Calu3 (cell line): ENCODE results near the gene PAQR9. TPM values are rescaled to one million over a fixed set of nuclear protein-coding genes. Genes with fewer than 3 reads are reported as not detected.

ENCODE experiments used
- Bru-seq: library from RNA; stranded (reverse); fragments of 400-500 nt; gene quantifications from one replicate; lab custom pipeline; 2021; lab: Mats Ljungman, UMichigan
- BruChase-seq, 2 experiments: library from RNA; stranded (reverse); fragments of 400-500 nt; gene quantifications; one replicate each; lab custom pipeline; 2021; lab: Mats Ljungman, UMichigan
- BruUV-seq: library from RNA; stranded (reverse); fragments of 400-500 nt; replicated peaks from 2 replicates; lab custom pipeline; 2021; lab: Mats Ljungman, UMichigan
- CTCF ChIA-PET: fragments of 300-600 bp; sonication (Branson Sonifier 250); formaldehyde crosslinking; loops from one replicate; lab custom pipeline; 2022; ENCODE audit warnings: antibody characterized with exemption; lab: Charles Lee
- DNase-seq: peaks from one replicate; pipeline ENCODE4 v3.0.0; 2022
- H3K27ac Mint-ChIP-seq: one replicate; pipeline ENCODE4 v1.8.0; 2022; ENCODE audit warnings: mixed read lengths; ENCODE audit not compliant: unreplicated experiment
- H3K27me3 Mint-ChIP-seq: one replicate; pipeline ENCODE4 v1.8.0; 2022; ENCODE audit warnings: mixed read lengths; ENCODE audit not compliant: unreplicated experiment
- H3K36me3 Mint-ChIP-seq: one replicate; pipeline ENCODE4 v1.8.0; 2022; ENCODE audit warnings: mild to moderate bottlenecking, moderate library complexity, mixed read lengths; ENCODE audit not compliant: insufficient read depth, unreplicated experiment
- H3K4me1 Mint-ChIP-seq: one replicate; pipeline ENCODE4 v1.8.0; 2022; ENCODE audit warnings: mild to moderate bottlenecking, low read depth, mixed read lengths; ENCODE audit not compliant: unreplicated experiment
- H3K4me3 Mint-ChIP-seq: one replicate; pipeline ENCODE4 v1.8.0; 2022; ENCODE audit warnings: mild to moderate bottlenecking, low read depth, moderate library complexity, mixed read lengths; ENCODE audit not compliant: unreplicated experiment
- H3K9me3 Mint-ChIP-seq: one replicate; pipeline ENCODE4 v1.8.0; 2022; ENCODE audit warnings: low read depth, mixed read lengths; ENCODE audit not compliant: unreplicated experiment
- CTCF ChIP-seq: fragments of 200-600 bp; IDR thresholded peaks from one replicate; pipeline ENCODE4 v1.8.0; 2022; ENCODE audit warnings: antibody characterized with exemption; ENCODE audit not compliant: unreplicated experiment
- intact Hi-C: fragments of 100-400 bp; cut with micrococcal nuclease; formaldehyde crosslinking; loops from one replicate; pipeline ENCODE4 v1.10.0; 2022; ENCODE audit not compliant: unreplicated experiment
- long read RNA-seq: library from polyadenylated mRNA; stranded (forward); transcript quantifications from one replicate; pipeline ENCODE4 v2.0.0, GENCODE V29; 2022
- total RNA-seq: library from RNA; stranded (reverse); gene quantifications from 2 replicates; pipeline ENCODE4 v1.2.3, GENCODE V29; 2022

Gene PAQR9, protein sequence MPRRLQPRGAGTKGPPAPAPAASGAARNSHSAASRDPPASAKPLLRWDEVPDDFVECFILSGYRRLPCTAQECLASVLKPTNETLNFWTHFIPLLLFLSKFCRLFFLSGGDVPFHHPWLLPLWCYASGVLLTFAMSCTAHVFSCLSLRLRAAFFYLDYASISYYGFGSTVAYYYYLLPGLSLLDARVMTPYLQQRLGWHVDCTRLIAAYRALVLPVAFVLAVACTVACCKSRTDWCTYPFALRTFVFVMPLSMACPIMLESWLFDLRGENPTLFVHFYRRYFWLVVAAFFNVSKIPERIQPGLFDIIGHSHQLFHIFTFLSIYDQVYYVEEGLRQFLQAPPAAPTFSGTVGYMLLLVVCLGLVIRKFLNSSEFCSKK
- total RNA-seq (1.3 and 2.0 TPM in 2 replicates), Bru-seq, nascent RNA (percentile 44 among the genes with signal in this experiment), BruChase-seq, experiment 1, labeled RNA remaining after a 6-hour chase (percentile 50 among the genes with signal in this experiment), BruChase-seq, experiment 2, labeled RNA remaining after a 2-hour chase (percentile 78 among the genes with signal in this experiment)
- long read RNA-seq: 0 reads

DNA sequence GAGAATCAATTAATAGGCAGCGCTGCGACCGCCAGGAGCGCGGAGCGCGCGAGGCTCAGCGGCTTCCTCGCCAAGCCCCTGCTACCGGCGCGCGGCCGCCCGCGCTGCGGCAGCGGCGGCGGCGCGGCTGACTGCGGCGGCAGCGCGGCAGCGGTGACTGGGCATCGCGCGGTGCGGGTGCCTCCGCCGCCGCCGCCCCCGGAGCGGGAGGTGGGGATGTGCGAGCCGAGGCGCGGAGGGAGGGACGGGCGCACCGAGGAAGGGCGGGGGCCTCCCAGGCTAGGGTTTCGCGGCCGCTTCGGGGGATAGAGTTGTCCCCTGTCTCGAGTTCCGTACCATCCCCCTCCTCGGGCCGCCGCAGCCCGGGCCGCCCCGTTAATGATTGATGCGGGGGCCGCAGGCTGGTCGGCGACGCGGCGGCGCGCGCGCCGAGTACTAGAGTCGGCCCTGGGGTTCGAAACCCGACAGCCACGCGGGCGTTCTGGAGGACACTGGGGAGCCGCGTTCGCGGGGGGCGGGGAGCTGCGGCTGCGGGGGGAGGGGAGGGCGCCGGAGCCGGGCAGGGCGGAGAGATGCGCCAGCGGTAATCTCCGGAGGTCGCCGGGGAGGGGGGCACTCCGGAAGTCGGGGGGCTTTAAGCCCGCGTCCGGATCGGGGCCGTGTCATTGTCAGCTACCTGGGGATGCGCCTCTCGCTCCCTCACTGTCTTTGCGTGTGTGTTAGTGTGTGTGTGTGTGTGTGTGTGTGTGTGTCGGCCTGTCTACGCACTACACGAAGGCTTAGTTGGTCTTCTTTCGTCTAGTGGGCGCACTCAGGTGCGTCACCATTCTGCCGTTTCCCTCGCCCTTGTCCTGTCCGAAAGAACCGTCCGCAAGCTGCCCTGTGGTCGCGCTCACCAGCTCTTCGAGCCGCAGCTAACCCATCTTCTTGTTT is at the start of gene PAQR9:
Gene PAQR9 (minus strand): TSS at position 159 of the 933 bp plus-strand sequence. CDS start 338 bp downstream, outside the sequence.
- peak; percentile 71 for DNase-seq
- peak within 1 kb of the TSS; percentile 25 for H3K27ac Mint-ChIP-seq
- CTCF ChIA-PET: no interaction called here
- H3K36me3 Mint-ChIP-seq: peaks cover 28% of the 10 kb centered on the region
- intact Hi-C loops: no loop called here
- H3K9me3 Mint-ChIP-seq: no peaks in the 10 kb centered on the region
- H3K27me3 Mint-ChIP-seq: peaks cover 14% of the 10 kb centered on the region
- H3K4me3 Mint-ChIP-seq: peak within 1 kb of the TSS; percentile 86
- BruUV-seq: no TSS peak
- peaks cover 50% of the 10 kb centered on the region for H3K4me1 Mint-ChIP-seq
- no peak for TF ChIP-seq CTCF

- Mint-ChIP-seq H3K36me3 (peaks cover 22% of the 10 kb centered on the region), H3K4me3 (no peak overlapping the region), H3K9me3 (no peaks in the 10 kb centered on the region), H3K4me1 (peaks cover 44% of the 10 kb centered on the region), H3K27ac (no peak overlapping the region), H3K27me3 (no peaks in the 10 kb centered on the region)
- intact Hi-C loops: loop anchor here (10.0 kb wide), 1 partner anchor 637 kb away; no protein-coding TSS in a partner anchor
- no peak for TF ChIP-seq CTCF
- DNase-seq: no peak
- BruUV-seq: no TSS peak
- CTCF ChIA-PET: interaction anchor here (1.0 kb wide), 1 partner anchor 10 kb away, joined by 5 read pairs; the partner anchor contains the start of gene U2SURP
Measured at GRCh38 chr3:143011705-143012104, 48.2 kb upstream of the PAQR9 start.

- BruUV-seq: no TSS peak
- Mint-ChIP-seq H3K4me3 (no peak overlapping the region), H3K27ac (no peak overlapping the region), H3K36me3 (peaks cover 20% of the 10 kb centered on the region), H3K27me3 (no peaks in the 10 kb centered on the region), H3K4me1 (peaks cover 54% of the 10 kb centered on the region), H3K9me3 (no peaks in the 10 kb centered on the region)
- no peak for TF ChIP-seq CTCF
- CTCF ChIA-PET: interaction anchor here (1.2 kb wide), 1 partner anchor 8 kb away, joined by 5 read pairs; the partner anchor contains the start of gene U2SURP
- DNase-seq: no peak
- intact Hi-C loops: loop anchor here (10.0 kb wide), 1 partner anchor 635 kb away; no protein-coding TSS in a partner anchor
Measured at GRCh38 chr3:143010024-143010423, 46.5 kb upstream of the PAQR9 start.

GRCh38 chr3:143004823-143005222 is 41.3 kb upstream of the PAQR9 start:
- no peak for DNase-seq
- no TSS peak for BruUV-seq
- no peak overlapping the region for H3K27ac Mint-ChIP-seq
- intact Hi-C loops: loop anchor here (10.0 kb wide), 1 partner anchor 340 kb away; no protein-coding TSS in a partner anchor
- H3K27me3 Mint-ChIP-seq: no peaks in the 10 kb centered on the region
- H3K4me1 Mint-ChIP-seq: peaks cover 62% of the 10 kb centered on the region
- CTCF ChIA-PET: interaction anchor here (0.6 to 1.4 kb wide), 5 partner anchors 12 to 405 kb away, joined by 3 to 6 read pairs (median 3); no protein-coding TSS in a partner anchor
- H3K36me3 Mint-ChIP-seq: peaks cover 41% of the 10 kb centered on the region
- no peaks in the 10 kb centered on the region for H3K9me3 Mint-ChIP-seq
- peak overlapping the region; percentile 48 for H3K4me3 Mint-ChIP-seq
- no peak for TF ChIP-seq CTCF
